Progenitor cell of endocrine pancreas (in vitro differentiated cells): ENCODE measurements around the gene APOO. TPM values are rescaled to one million over a fixed set of nuclear protein-coding genes. Genes with fewer than 3 reads are reported as not detected.

Source experiments
- DNase-seq: peaks from one replicate; pipeline ENCODE4 v3.0.0; 2021; ENCODE audit warnings: low spot score; ENCODE audit not compliant: unreplicated experiment
- H3K27ac Mint-ChIP-seq: 2 replicates; pipeline ENCODE4 v1.8.0; 2021; ENCODE audit warnings: mild to moderate bottlenecking, moderate library complexity, mixed read lengths
- H3K27me3 Mint-ChIP-seq: 2 replicates; pipeline ENCODE4 v1.8.0; 2021; ENCODE audit warnings: mixed read lengths
- H3K36me3 Mint-ChIP-seq: 2 replicates; pipeline ENCODE4 v1.8.0; 2022; ENCODE audit warnings: mixed read lengths; ENCODE audit not compliant: insufficient read depth
- H3K4me1 Mint-ChIP-seq: 2 replicates; pipeline ENCODE4 v1.8.0; 2021; ENCODE audit warnings: low read depth, mixed read lengths
- H3K4me3 Mint-ChIP-seq: 2 replicates; pipeline ENCODE4 v1.8.0; 2021; ENCODE audit warnings: low read depth, mild to moderate bottlenecking, moderate library complexity, mixed read lengths
- H3K9me3 Mint-ChIP-seq: 2 replicates; pipeline ENCODE4 v1.8.0; 2021; ENCODE audit warnings: low read depth, mixed read lengths
- CTCF ChIP-seq: fragments of 200-600 bp; sonication (generic); IDR thresholded peaks from one replicate; pipeline ENCODE4 v1.5.0; 2021; ENCODE audit warnings: antibody characterized with exemption, mild to moderate bottlenecking; ENCODE audit not compliant: unreplicated experiment
- total RNA-seq: library from RNA; stranded (reverse); gene quantifications from 2 replicates; pipeline ENCODE4 v1.2.1, GENCODE V29; 2021

Gene APOO
- total RNA-seq, 1 donor from 2014 or later: 75.9 TPM

- no peak for TF ChIP-seq CTCF
- H3K27me3 Mint-ChIP-seq: no peaks in the 10 kb centered on the region
- H3K4me3 Mint-ChIP-seq: no peak overlapping the region
- no peak for DNase-seq
- peak overlapping the region; percentile 65 for H3K27ac Mint-ChIP-seq
- H3K36me3 Mint-ChIP-seq: peaks cover 9% of the 10 kb centered on the region
- no peaks in the 10 kb centered on the region for H3K9me3 Mint-ChIP-seq
- peaks cover 11% of the 10 kb centered on the region for H3K4me1 Mint-ChIP-seq
Measured at GRCh38 chrX:23887918-23888317, 19.8 kb downstream of the APOO start.

GRCh38 chrX:23887451-23887850 is 20.3 kb downstream of the APOO start:
- no peak for DNase-seq
- H3K27ac Mint-ChIP-seq: no peak overlapping the region
- peaks cover 7% of the 10 kb centered on the region for H3K36me3 Mint-ChIP-seq
- TF ChIP-seq CTCF: no peak
- H3K4me1 Mint-ChIP-seq: peaks cover 11% of the 10 kb centered on the region
- H3K27me3 Mint-ChIP-seq: no peaks in the 10 kb centered on the region
- H3K4me3 Mint-ChIP-seq: no peak overlapping the region
- no peaks in the 10 kb centered on the region for H3K9me3 Mint-ChIP-seq

GRCh38 chrX:23885803-23886202 is 21.9 kb downstream of the APOO start:
- H3K4me3 Mint-ChIP-seq: no peak overlapping the region
- no peak for DNase-seq
- peak overlapping the region; percentile 84 for H3K27ac Mint-ChIP-seq
- no peaks in the 10 kb centered on the region for H3K9me3 Mint-ChIP-seq
- peaks cover 11% of the 10 kb centered on the region for H3K4me1 Mint-ChIP-seq
- no peak for TF ChIP-seq CTCF
- H3K27me3 Mint-ChIP-seq: no peaks in the 10 kb centered on the region
- H3K36me3 Mint-ChIP-seq: peaks cover 4% of the 10 kb centered on the region

GRCh38 chrX:23884427-23885024 is 23.2 kb downstream of the APOO start:
- peaks cover 15% of the 10 kb centered on the region for H3K4me1 Mint-ChIP-seq
- no peak for DNase-seq
- no peak overlapping the region for H3K27ac Mint-ChIP-seq
- TF ChIP-seq CTCF: no peak
- H3K4me3 Mint-ChIP-seq: no peak overlapping the region
- H3K27me3 Mint-ChIP-seq: no peaks in the 10 kb centered on the region
- H3K9me3 Mint-ChIP-seq: no peaks in the 10 kb centered on the region
- peaks cover 6% of the 10 kb centered on the region for H3K36me3 Mint-ChIP-seq

GRCh38 chrX:23883737-23884354 is 23.9 kb downstream of the APOO start:
- Mint-ChIP-seq H3K4me1 (peaks cover 12% of the 10 kb centered on the region), H3K27me3 (no peaks in the 10 kb centered on the region), H3K4me3 (no peak overlapping the region), H3K9me3 (no peaks in the 10 kb centered on the region), H3K36me3 (peaks cover 6% of the 10 kb centered on the region), H3K27ac (no peak overlapping the region)
- no peak for DNase-seq
- no peak for TF ChIP-seq CTCF
